ENCODE measurements around the gene SETMAR.

The SETMAR gene

DNA sequence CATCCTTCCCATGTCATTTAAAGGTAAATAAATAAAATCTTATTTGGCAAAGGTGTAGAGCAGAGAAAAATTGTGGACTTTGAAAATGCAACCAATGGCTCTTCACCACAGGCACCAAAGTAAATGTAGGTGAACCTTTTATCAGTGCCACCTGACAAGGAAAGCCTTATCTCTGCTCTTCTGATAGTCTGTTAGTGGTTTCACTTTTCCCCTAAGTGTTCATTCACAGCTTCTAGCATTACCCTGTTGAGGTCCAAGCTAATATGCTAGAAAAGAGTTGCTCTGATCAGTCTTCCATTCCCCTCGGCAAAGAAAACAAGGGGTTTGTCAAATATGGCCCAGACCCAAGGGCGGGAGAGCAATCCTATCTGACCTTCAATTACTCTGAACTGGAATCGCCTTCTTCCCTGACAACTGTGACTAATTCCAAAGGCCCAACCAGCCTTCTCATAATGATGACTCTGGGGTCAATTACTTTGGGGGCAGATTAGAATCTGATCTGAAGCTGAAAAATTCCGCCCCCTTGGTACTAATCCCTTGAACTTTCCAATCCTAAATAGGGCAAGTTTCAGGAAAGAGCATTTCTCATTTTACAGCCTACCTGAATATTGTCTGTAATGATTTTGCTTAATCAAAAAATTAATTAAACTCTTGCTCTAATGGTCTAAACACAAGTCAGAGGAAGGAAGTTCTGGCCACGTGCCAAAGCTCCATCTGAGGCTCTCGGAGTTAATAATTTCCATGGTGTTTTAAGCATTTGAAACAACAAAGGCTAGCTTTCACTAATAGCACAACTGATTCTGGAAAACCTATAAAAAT is 52.4 kb downstream of the SETMAR start:
- no peak for DNase-seq

- DNase-seq, result no peak
These were observed 53.0 kb downstream of the SETMAR start for GRCh38 chr3:4356220-4356540.

- DNase-seq, result no peak
These were observed 53.6 kb downstream of the SETMAR start for GRCh38 chr3:4356546-4357410.

GRCh38 chr3:4358273-4358672 is 55.1 kb downstream of the SETMAR start:
- DNase-seq, result no peak

- no peak for DNase-seq
These were observed 56.8 kb downstream of the SETMAR start for GRCh38 chr3:4359805-4360502.

DNA sequence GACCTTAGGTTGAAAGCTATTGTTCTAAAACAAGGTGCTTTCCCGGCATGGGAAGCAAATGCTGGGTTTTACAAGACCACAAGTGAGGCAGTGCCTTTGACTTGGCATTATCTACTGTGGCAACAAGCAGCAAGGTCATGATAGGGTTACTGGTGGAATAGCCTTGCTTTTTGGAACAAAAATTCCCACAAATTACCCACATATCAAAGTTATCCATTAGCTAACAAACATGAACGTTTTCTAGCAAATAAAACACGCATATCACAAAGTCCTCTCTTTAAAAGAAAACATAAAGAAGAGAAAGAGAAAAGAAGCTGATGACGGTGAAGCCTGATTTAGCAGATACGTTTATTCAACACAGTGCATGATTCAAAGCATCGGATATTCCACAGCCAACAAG is 57.6 kb downstream of the SETMAR start:
- no peak for DNase-seq

DNA sequence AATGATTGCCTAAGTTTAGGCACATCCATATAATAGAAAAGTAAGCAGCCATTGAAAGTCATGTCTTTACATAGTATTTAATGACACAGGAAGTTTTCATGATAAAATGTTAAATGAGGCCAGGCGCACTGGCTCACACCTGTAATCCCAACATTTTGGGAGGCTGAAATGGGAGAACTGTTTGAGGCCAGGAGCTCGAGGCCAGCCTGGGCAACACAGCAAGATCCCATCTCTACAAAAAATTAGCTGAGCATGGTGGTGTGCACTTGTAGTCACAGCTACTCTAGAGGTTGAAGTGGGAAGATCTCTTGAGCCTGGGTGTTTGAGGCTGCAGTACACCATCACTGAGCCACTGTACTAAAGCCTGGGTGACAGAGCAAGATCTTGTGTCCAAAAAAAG is 59.4 kb downstream of the SETMAR start:
- no peak for DNase-seq
